H1 (cell line): ENCODE results near the gene CHD6. TPM values are rescaled to one million over a fixed set of nuclear protein-coding genes. Genes with fewer than 3 reads are reported as not detected.

Experiments
- CTCF ChIA-PET: fragments of 300-600 bp; sonication (Branson Sonifier 250); formaldehyde crosslinking; loops from one replicate; lab custom pipeline; 2021; ENCODE audit not compliant: partially characterized antibody; lab: Charles Lee
- POLR2A ChIA-PET: fragments of 300-600 bp; sonication (Branson Sonifier 250); formaldehyde crosslinking; loops from one replicate; lab custom pipeline; 2021; ENCODE audit warnings: inconsistent platforms; ENCODE audit not compliant: partially characterized antibody; lab: Charles Lee
- DNase-seq, 2 experiments: peaks; one replicate each; pipeline versions ENCODE4 v3.0.0 to v3.0.0-alpha.2; 2010 to 2022; ENCODE audit warnings: low spot score in 2 of 2, low read depth in 1 of 2, mixed read lengths in 1 of 2
- FAIRE-seq: peaks from 2 replicates; lab custom pipeline; 2011; peaks lifted over from hg19 to GRCh38; lab: Jason Lieb, UNC
- H2AFZ ChIP-seq: 2 replicates; pipeline ENCODE4 v1.8.1; 2012; ENCODE audit warnings: low read length, inconsistent platforms
- H2AK5ac ChIP-seq: 2 replicates; pipeline ENCODE4 v1.6.1; 2013; ENCODE audit warnings: low read depth, low read length
- H2BK120ac ChIP-seq: replicated peaks from 2 replicates; pipeline ENCODE3; 2013; ENCODE audit warnings: low read depth, low read length, inconsistent platforms
- H2BK12ac ChIP-seq: 2 replicates; pipeline ENCODE4 v1.6.1; 2013; ENCODE audit warnings: low read depth, low read length
- H2BK15ac ChIP-seq: 2 replicates; pipeline ENCODE4 v1.6.1; 2013; ENCODE audit warnings: low read length
- H2BK20ac ChIP-seq: 2 replicates; pipeline ENCODE4 v1.6.1; 2013; ENCODE audit warnings: low read length
- H2BK5ac ChIP-seq: 2 replicates; pipeline ENCODE4 v1.6.1; 2013; ENCODE audit warnings: low read depth, low read length
- H3K14ac ChIP-seq: 2 replicates; pipeline ENCODE4 v1.6.1; 2013; ENCODE audit warnings: inconsistent platforms; ENCODE audit not compliant: insufficient read length
- H3K18ac ChIP-seq: 2 replicates; pipeline ENCODE4 v1.6.1; 2013; ENCODE audit warnings: low read length; ENCODE audit errors: extremely low read depth
- H3K23ac ChIP-seq: 2 replicates; pipeline ENCODE4 v1.6.1; 2013; ENCODE audit warnings: inconsistent platforms; ENCODE audit not compliant: insufficient read length
- H3K23me2 ChIP-seq: 2 replicates; pipeline ENCODE4 v1.6.1; 2013; ENCODE audit warnings: low read depth, low read length
- H3K27ac ChIP-seq: 2 replicates; pipeline ENCODE4 v1.6.1; 2011; ENCODE audit warnings: low read depth, low read length, inconsistent platforms
- H3K27me3 ChIP-seq, 4 experiments: replicated peaks in 1 of 4; 1 replicate in 1 of 4; 2 replicates in 3 of 4; pipeline versions ENCODE4 v1.6.1 to v1.8.1; 2011 to 2013; ENCODE audit warnings: low read length in 3 of 4, mild to moderate bottlenecking in 3 of 4, inconsistent platforms in 2 of 4, mixed read lengths in 2 of 4, moderate library complexity in 1 of 4; ENCODE audit not compliant: control insufficient read depth in 3 of 4, insufficient read depth in 3 of 4; ENCODE audit errors: extremely low read depth in 1 of 4
- H3K36me3 ChIP-seq, 4 experiments: 2 replicates each; pipeline versions ENCODE4 v1.6.1 to v1.8.1; 2011 to 2013; ENCODE audit warnings: mild to moderate bottlenecking in 4 of 4, low read length in 3 of 4, moderate library complexity in 2 of 4, control low read depth in 1 of 4, inconsistent platforms in 1 of 4; ENCODE audit not compliant: insufficient read depth in 4 of 4, control insufficient read depth in 2 of 4
- H3K4ac ChIP-seq: replicated peaks from 2 replicates; pipeline ENCODE3; 2013; ENCODE audit warnings: low read length, low read depth, mixed read lengths, inconsistent platforms; ENCODE audit not compliant: insufficient read length
- H3K4me1 ChIP-seq, 4 experiments: replicated peaks in 1 of 4; 1 replicate in 1 of 4; 2 replicates in 3 of 4; pipeline versions ENCODE4 v1.6.1 to v1.8.1; 2011 to 2013; ENCODE audit warnings: low read length in 3 of 4, inconsistent platforms in 2 of 4, mixed read lengths in 1 of 4; ENCODE audit not compliant: insufficient read depth in 4 of 4, control insufficient read depth in 3 of 4
- H3K4me2 ChIP-seq, 2 experiments: 2 replicates each; pipeline versions ENCODE4 v1.6.1 to v1.8.1; 2011 to 2013; ENCODE audit warnings: low read depth in 2 of 2, low read length in 2 of 2, control low read depth in 1 of 2, inconsistent platforms in 1 of 2, mild to moderate bottlenecking in 1 of 2; ENCODE audit not compliant: insufficient read depth in 1 of 2
- H3K4me3 ChIP-seq, 4 experiments: fragments of 200-600, 300-600 bp in 1 of 4; sonication (generic), shearing (Covaris generic), sonication (Bioruptor Twin) in 1 of 4; 2 replicates each; pipeline versions ENCODE4 v1.5.1 to v1.8.1; 2011 to 2016; ENCODE audit warnings: low read length in 4 of 4, low read depth in 3 of 4, control low read depth in 2 of 4, inconsistent platforms in 2 of 4, mild to moderate bottlenecking in 2 of 4, mixed read lengths in 1 of 4, moderate library complexity in 1 of 4; ENCODE audit not compliant: insufficient read depth in 2 of 4; ENCODE audit errors: extremely low read depth in 1 of 4
- H3K56ac ChIP-seq: replicated peaks from 2 replicates; pipeline ENCODE3; 2013; ENCODE audit warnings: low read depth, mild to moderate bottlenecking, mixed read lengths, low read length, inconsistent platforms; ENCODE audit not compliant: insufficient read length
- H3K79me1 ChIP-seq: 2 replicates; pipeline ENCODE4 v1.6.1; 2013; ENCODE audit warnings: low read depth, low read length, control low read depth
- H3K79me2 ChIP-seq, 2 experiments: 2 replicates each; pipeline versions ENCODE4 v1.6.1 to v1.8.1; 2012 to 2013; ENCODE audit warnings: low read length in 2 of 2, mild to moderate bottlenecking in 2 of 2, inconsistent platforms in 1 of 2; ENCODE audit not compliant: insufficient read depth in 2 of 2, control insufficient read depth in 1 of 2
- H3K9ac ChIP-seq, 4 experiments: replicated peaks in 1 of 4; 1 replicate in 1 of 4; 2 replicates in 3 of 4; pipeline versions ENCODE4 v1.6.1 to v1.8.1; 2011 to 2013; ENCODE audit warnings: low read depth in 3 of 4, low read length in 3 of 4, control low read depth in 2 of 4, mild to moderate bottlenecking in 2 of 4, moderate library complexity in 2 of 4, inconsistent platforms in 1 of 4; ENCODE audit errors: extremely low read depth in 1 of 4
- H3K9me3 ChIP-seq, 2 experiments: 2 replicates each; pipeline versions ENCODE4 v1.6.1 to v1.8.1; 2012 to 2013; ENCODE audit warnings: mild to moderate bottlenecking in 2 of 2, moderate library complexity in 2 of 2, control low read depth in 1 of 2, inconsistent platforms in 1 of 2, low read depth in 1 of 2, low read length in 1 of 2, mixed read lengths in 1 of 2; ENCODE audit not compliant: insufficient read depth in 2 of 2
- H4K20me1 ChIP-seq, 2 experiments: replicated peaks in 1 of 2; 2 replicates each; pipeline versions ENCODE3 to v1.8.1; 2011 to 2013; ENCODE audit warnings: inconsistent platforms in 2 of 2, low read length in 2 of 2, mild to moderate bottlenecking in 1 of 2; ENCODE audit not compliant: insufficient read depth in 2 of 2, control insufficient read depth in 1 of 2
- H4K5ac ChIP-seq: 2 replicates; pipeline ENCODE4 v1.6.1; 2013; ENCODE audit warnings: low read length, low read depth, mixed read lengths, inconsistent platforms; ENCODE audit not compliant: insufficient read length
- H4K8ac ChIP-seq: 2 replicates; pipeline ENCODE4 v1.8.0; 2013; ENCODE audit warnings: mild to moderate bottlenecking, moderate library complexity, low read length, inconsistent platforms; ENCODE audit not compliant: insufficient read depth; ENCODE audit errors: extremely low read depth
- H4K91ac ChIP-seq: replicated peaks from 2 replicates; pipeline ENCODE3; 2013; ENCODE audit warnings: low read length, mixed read lengths, inconsistent platforms; ENCODE audit not compliant: insufficient read length
- HDAC2 ChIP-seq, 2 experiments: fragments of 300-600 bp in 1 of 2; sonication (generic) in 1 of 2; IDR thresholded peaks; 2 replicates each; pipeline ENCODE4 v1.6.1; 2011 to 2012; ENCODE audit warnings: low read depth in 2 of 2, low read length in 2 of 2, mild to moderate bottlenecking in 2 of 2, moderate library complexity in 2 of 2, borderline replicate concordance in 1 of 2, inconsistent platforms in 1 of 2
- KDM5A ChIP-seq: fragments of 200-600 bp; IDR thresholded peaks from 2 replicates; pipeline ENCODE4 v1.7.1; 2012; ENCODE audit warnings: mild to moderate bottlenecking, low read length, inconsistent platforms, mixed read lengths
- SRF ChIP-seq: IDR thresholded peaks from 2 replicates; pipeline ENCODE4 v1.6.1; 2011; ENCODE audit warnings: mild to moderate bottlenecking, low read depth, low read length, moderate library complexity
- WGBS, 2 experiments: shearing (Covaris generic) in 1 of 2; methylation state at CpG; one replicate each; pipeline versions ENCODE4 v1.1.6 to v1.1.7; 2013 to 2015; ENCODE audit warnings: low lambda C conversion rate in 2 of 2, mixed read lengths in 2 of 2, inconsistent platforms in 1 of 2, low coverage in 1 of 2, missing lambda C conversion rate in 1 of 2; ENCODE audit not compliant: insufficient replicate concordance in 2 of 2, insufficient coverage in 1 of 2, insufficient read length in 1 of 2; ENCODE audit errors: extremely low coverage in 1 of 2, missing lambda C conversion rate in 1 of 2; 5-methylcytosine and 5-hydroxymethylcytosine counted together
- polyA plus RNA-seq, 7 experiments: library from polyadenylated mRNA; depleted of rRNA in 3 of 7; stranded (reverse) in 5 of 7; unstranded in 2 of 7; fragments of >200 nt in 5 of 7; fragments of 200-250 nt in 2 of 7; gene quantifications; 1 replicate in 5 of 7; 2 replicates in 1 of 7; 4 replicates in 1 of 7; pipeline versions ENCODE4 v1.2.1 to v1.2.3, GENCODE V29; 2011 to 2013; ENCODE audit warnings: missing spikeins in 2 of 7, mixed read lengths in 2 of 7
- total RNA-seq: library from RNA; stranded (reverse); fragmentation: NEBNext Ultra II Directional; extraction: Animal tissue kit (Norgen Biotek cat#: 25700); gene quantifications from 2 replicates; pipeline ENCODE4 v1.2.1, GENCODE V29; 2021

CHD6 gene
- total and polyA plus RNA-seq, 2 of the 8 experiments (the other 6 are each of a cell fraction or from before 2014, with no cell fraction given), result 11.1 to 62.9 TPM

GRCh38 chr20:41412324-41413120 is 205.7 kb downstream of the CHD6 start:
- WGBS, 2 experiments, result 92% methylated on average over 12 of the region's 12 CpGs; no CpG with 5 or more reads in 1 of the 2 experiments
- Histone ChIP-seq H4K20me1 (peaks cover 0 to 5% of the 10 kb centered on the region in 2 experiments), H3K56ac (no peak overlapping the region), H3K79me1 (no peaks in the 10 kb centered on the region), H2BK20ac (no peak overlapping the region), H3K9ac (no peak overlapping the region), H3K27ac (no peak overlapping the region), H3K27me3 (no peaks in the 10 kb centered on the region), H2BK120ac (no peak overlapping the region), H3K79me2 (no peaks in the 10 kb centered on the region), H3K14ac (no peak overlapping the region), H3K36me3 (peaks cover 37 to 96% (median 78%) of the 10 kb centered on the region in 4 experiments), H2AK5ac (no peak overlapping the region), H3K18ac (no peak overlapping the region), H4K91ac (no peak overlapping the region), H2BK5ac (no peak overlapping the region), H3K4ac (no peak overlapping the region), H4K8ac (no peak overlapping the region), H3K23me2 (no peaks in the 10 kb centered on the region), H2BK15ac (no peak overlapping the region), H3K9me3 (no peaks in the 10 kb centered on the region), H3K4me1 (no peaks in the 10 kb centered on the region), H3K4me2 (no peak overlapping the region), H2AFZ (no peak overlapping the region), H3K4me3 (no peak overlapping the region), H4K5ac (no peak overlapping the region), H2BK12ac (no peak overlapping the region), H3K23ac (no peak overlapping the region)
- FAIRE-seq (no peak), DNase-seq (no peak)
- ChIA-PET POLR2A (no interaction called here), CTCF (interaction anchor here (0.8 to 2.0 kb wide), 3 partner anchors 25 to 180 kb away, joined by 3 to 9 read pairs (median 4); no protein-coding TSS in a partner anchor)
- no peak for TF ChIP-seq KDM5A
- no peak for TF ChIP-seq SRF
- no peak for TF ChIP-seq HDAC2 (IDR thresholded peaks at IDR 0.05; ENCODE audit: borderline replicate concordance in 1 of 2, low read depth in 2 of 2, low read length in 2 of 2)
